ENCODE data around the gene RXRG.

DNA sequence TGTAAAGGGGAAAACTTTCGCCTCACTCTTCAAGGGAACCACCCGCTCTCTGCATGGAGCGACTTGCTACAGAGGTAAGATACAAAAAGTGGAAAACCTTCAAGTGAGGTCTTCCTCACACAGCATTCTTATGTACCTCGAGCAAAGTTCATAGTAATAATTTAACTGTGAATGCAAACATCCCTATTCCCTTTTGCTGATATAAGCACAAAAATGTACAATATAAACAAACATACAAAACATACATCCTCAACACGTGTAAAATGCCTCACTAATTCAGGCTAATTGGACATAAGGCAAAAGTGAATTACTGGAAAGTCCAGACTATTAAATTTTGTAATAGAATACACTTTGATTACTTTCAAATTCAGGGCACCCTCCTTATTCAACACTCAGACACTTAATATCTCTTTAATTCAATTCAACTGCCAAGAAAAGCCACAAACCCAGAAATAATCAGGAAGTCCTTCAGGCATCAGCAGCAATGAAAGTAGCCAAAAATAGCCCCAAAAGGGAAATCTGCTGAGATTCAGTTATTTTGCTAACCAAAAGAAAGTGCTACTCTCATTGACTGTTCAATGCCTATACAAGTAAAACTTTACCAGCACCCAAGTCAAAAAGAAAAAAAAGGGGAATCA is 73.2 kb downstream of the RXRG start:
- TF ChIP-seq RBBP5 (IDR thresholded peaks at IDR 0.05; ENCODE audit: borderline replicate concordance, low read depth, low read length) (no peak), KDM4A (IDR thresholded peaks at IDR 0.05; ENCODE audit: low read depth, low read length, severe bottlenecking) (no peak), EZH2 (IDR thresholded peaks at IDR 0.05; ENCODE audit: low read depth, low read length, severe bottlenecking) (no peak), POLR2A (IDR thresholded peaks at IDR 0.05; ENCODE audit: control extremely low read depth in 1 of 2, low read depth in 2 of 2, low read length in 2 of 2) (no peak), CBX5 (IDR thresholded peaks at IDR 0.05; ENCODE audit: low read depth, low read length) (no peak), SUZ12 (IDR thresholded peaks at IDR 0.05; ENCODE audit: low read length) (no peak)
- TF ChIP-seq, protein P1, sequence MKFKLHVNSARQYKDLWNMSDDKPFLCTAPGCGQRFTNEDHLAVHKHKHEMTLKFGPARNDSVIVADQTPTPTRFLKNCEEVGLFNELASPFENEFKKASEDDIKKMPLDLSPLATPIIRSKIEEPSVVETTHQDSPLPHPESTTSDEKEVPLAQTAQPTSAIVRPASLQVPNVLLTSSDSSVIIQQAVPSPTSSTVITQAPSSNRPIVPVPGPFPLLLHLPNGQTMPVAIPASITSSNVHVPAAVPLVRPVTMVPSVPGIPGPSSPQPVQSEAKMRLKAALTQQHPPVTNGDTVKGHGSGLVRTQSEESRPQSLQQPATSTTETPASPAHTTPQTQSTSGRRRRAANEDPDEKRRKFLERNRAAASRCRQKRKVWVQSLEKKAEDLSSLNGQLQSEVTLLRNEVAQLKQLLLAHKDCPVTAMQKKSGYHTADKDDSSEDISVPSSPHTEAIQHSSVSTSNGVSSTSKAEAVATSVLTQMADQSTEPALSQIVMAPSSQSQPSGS (IDR thresholded peaks at IDR 0.05; ENCODE audit: low read length), result no peak
- TF ChIP-seq, protein P2, sequence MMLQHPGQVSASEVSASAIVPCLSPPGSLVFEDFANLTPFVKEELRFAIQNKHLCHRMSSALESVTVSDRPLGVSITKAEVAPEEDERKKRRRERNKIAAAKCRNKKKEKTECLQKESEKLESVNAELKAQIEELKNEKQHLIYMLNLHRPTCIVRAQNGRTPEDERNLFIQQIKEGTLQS (IDR thresholded peaks at IDR 0.05; ENCODE audit: insufficient read depth, low read depth, low read length), result no peak
- TF ChIP-seq, protein P3, sequence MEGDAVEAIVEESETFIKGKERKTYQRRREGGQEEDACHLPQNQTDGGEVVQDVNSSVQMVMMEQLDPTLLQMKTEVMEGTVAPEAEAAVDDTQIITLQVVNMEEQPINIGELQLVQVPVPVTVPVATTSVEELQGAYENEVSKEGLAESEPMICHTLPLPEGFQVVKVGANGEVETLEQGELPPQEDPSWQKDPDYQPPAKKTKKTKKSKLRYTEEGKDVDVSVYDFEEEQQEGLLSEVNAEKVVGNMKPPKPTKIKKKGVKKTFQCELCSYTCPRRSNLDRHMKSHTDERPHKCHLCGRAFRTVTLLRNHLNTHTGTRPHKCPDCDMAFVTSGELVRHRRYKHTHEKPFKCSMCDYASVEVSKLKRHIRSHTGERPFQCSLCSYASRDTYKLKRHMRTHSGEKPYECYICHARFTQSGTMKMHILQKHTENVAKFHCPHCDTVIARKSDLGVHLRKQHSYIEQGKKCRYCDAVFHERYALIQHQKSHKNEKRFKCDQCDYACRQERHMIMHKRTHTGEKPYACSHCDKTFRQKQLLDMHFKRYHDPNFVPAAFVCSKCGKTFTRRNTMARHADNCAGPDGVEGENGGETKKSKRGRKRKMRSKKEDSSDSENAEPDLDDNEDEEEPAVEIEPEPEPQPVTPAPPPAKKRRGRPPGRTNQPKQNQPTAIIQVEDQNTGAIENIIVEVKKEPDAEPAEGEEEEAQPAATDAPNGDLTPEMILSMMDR (IDR thresholded peaks at IDR 0.05; ENCODE audit: control extremely low read depth in 1 of 3, insufficient read depth in 1 of 3, low read depth in 1 of 3, low read length in 3 of 3), result no peak
